ENCODE measurements around the gene PTGES3L.
"Not testable (repeated sequence)": the region's sequence is repeated elsewhere in the genome, so short reads cannot be mapped to it uniquely, and the experiment has no call there.

Gene PTGES3L

DNA sequence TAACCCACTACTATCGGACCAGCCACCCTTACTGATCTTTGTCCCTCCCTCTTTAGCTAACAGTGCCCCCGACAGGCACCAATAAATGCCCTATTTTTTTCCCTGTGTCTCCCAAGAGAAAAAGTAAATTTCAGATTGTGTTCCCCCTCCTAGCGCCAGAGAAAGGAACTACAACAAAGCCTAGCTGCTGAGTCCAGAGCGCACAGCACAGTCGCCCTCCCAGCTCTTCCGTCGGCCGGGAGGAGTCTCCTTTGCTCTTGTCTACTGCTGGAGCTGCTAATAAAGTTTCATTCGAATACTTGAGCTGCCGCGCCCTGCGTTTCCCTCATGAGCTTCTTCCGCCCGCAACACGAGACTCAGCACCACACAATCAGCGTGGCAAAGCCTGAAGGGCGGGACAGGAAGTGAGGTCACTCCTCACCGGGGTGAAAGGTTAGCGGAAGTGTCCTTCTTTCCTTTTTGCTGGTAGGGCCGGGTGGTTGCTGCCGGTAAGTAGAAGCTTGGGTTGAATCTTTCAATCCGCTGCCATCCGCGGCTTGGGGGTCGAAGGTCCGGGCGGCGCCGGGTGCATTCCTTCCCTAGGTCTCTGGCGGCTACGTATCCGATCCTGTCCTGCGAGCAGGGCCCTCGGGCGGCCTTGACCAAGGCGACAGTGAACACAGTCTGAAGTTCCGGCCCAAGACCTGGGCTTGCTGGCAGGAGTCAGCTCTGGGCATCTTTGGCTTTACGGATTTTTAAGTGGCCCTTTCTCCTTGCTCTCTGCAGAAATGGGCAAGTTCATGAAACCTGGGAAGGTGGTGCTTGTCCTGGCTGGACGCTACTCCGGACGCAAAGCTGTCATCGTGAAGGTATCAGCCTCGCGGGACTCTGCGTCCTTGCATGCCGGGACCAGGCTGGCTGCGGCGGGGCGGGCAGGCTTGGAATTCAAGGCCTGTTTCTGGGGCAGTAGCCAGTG is 18.4 kb upstream of the PTGES3L start, which contains the start of gene RPL27:
Gene RPL27 (plus strand): TSS at position 436 of the 955 bp plus-strand sequence. CDS start 332 bp downstream, at position 768.
- TF ChIP-seq SUZ12 (IDR thresholded peaks at IDR 0.05; ENCODE audit: extremely low read depth, insufficient read depth, insufficient read length) = no peak
- TF ChIP-seq YY1 (IDR thresholded peaks at IDR 0.05; ENCODE audit: insufficient read depth, insufficient read length) = peak; percentile 16
- TF ChIP-seq ZNF274 (IDR thresholded peaks at IDR 0.05; ENCODE audit: low read depth, low read length) = no peak
- Histone ChIP-seq H3K4me3 (ENCODE audit: insufficient read length, low read depth) (peak within 1 kb of the TSS; percentile 98), H3K9ac (ENCODE audit: insufficient read length, low read depth) (peak within 1 kb of the TSS; percentile 100), H3K4me1 (ENCODE audit: insufficient read depth, insufficient read length) (peaks cover 5% of the 10 kb centered on the region), H3K27me3 (ENCODE audit: insufficient read depth, insufficient read length) (no peaks in the 10 kb centered on the region), H3K36me3 (ENCODE audit: insufficient read depth, insufficient read length, low read length) (peaks cover 63% of the 10 kb centered on the region), H3K9me3 (ENCODE audit: insufficient read depth, low read length) (no peaks in the 10 kb centered on the region)
- DNase-seq (ENCODE audit: low read depth, low spot score) = peak; percentile 97

DNA sequence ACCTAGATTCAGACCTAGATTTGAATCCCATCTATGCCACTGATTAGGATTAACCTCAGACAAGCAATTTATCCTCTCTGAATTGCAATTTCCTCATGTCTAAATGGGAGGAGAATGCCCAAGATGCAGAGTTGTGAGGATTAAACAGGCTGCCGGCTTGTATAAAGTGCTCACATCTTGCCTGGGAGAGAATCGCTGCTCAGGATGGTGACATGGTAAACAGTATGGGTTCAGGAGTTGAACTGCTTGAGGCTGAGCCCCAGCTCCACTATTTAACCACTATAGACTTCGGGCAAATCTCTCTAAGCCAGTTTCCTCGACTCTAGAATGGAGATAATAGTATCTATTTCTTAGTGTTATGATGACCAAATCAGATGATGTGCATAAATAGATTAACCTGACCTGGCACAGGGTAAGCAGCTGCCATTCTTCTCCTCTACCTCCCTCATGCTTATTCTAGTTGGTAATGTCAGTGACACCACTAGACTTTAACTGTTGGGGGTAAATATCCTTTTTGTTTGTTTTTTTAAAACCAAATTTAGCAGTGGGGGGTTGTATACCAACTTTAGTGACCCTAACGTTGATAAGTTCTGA is 17.6 kb upstream of the PTGES3L start:
- H3K4me1 ChIP-seq (ENCODE audit: insufficient read depth, insufficient read length) = peaks cover 5% of the 10 kb centered on the region
- no peak for DNase-seq (ENCODE audit: low read depth, low spot score)
- H3K9me3 ChIP-seq (ENCODE audit: insufficient read depth, low read length) = no peaks in the 10 kb centered on the region
- no peak for TF ChIP-seq SUZ12 (IDR thresholded peaks at IDR 0.05; ENCODE audit: extremely low read depth, insufficient read depth, insufficient read length)
- no peak for TF ChIP-seq YY1 (IDR thresholded peaks at IDR 0.05; ENCODE audit: insufficient read depth, insufficient read length)
- TF ChIP-seq ZNF274 (IDR thresholded peaks at IDR 0.05; ENCODE audit: low read depth, low read length) = no peak
- no peaks in the 10 kb centered on the region for H3K27me3 ChIP-seq (ENCODE audit: insufficient read depth, insufficient read length)
- peaks cover 63% of the 10 kb centered on the region for H3K36me3 ChIP-seq (ENCODE audit: insufficient read depth, insufficient read length, low read length)
- H3K4me3 ChIP-seq (ENCODE audit: insufficient read length, low read depth) = peak overlapping the region; percentile 12
- H3K9ac ChIP-seq (ENCODE audit: insufficient read length, low read depth) = peak overlapping the region; percentile 69

DNA sequence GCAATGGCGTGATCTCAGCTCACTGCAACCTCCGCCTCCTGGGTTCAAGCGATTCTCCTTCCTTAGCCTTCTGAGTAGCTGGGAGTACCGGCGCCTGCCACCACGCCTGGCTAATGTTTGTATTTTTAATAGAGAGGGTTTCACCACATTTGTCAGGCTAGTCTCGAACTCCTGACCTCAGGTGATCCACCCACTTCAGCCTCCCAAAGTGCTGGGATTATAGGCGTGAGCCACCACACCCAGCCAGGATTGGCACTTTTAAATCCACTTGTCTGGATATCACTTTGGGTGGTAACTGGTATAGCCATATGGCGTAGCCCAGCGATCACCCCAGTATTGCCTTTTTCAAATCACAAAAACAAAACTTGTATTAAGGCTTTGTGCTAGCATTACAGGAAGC is 14.0 kb upstream of the PTGES3L start:
- not testable (repeated sequence) for H3K27me3 ChIP-seq (ENCODE audit: insufficient read depth, insufficient read length); DNase-seq (ENCODE audit: low read depth, low spot score); H3K9me3 ChIP-seq (ENCODE audit: insufficient read depth, low read length); H3K9ac ChIP-seq (ENCODE audit: insufficient read length, low read depth); H3K4me3 ChIP-seq (ENCODE audit: insufficient read length, low read depth); H3K4me1 ChIP-seq (ENCODE audit: insufficient read depth, insufficient read length)
- H3K36me3 ChIP-seq (ENCODE audit: insufficient read depth, insufficient read length, low read length) = peaks cover 64% of the 10 kb centered on the region

DNA sequence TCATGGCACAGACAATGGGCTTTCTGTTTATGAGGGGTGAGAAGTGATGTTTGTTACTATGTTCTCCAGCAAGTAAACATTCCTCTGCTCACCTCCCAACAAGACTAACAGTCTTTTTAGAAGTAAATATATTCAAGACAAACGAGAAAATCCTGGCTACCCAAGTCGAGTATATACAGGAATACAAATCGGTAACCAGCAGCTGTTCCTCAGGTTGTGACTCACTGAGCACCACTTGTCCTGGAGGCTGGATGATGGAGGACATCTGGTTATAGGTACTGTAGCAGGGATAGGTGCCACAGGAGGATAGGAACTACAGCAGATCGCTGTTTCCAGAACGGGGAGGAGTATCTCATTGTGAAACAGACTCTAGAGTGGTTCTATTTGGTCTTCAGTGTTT is 13.0 kb upstream of the PTGES3L start:
- no peak for TF ChIP-seq ZNF274 (IDR thresholded peaks at IDR 0.05; ENCODE audit: low read depth, low read length)
- no peak for TF ChIP-seq SUZ12 (IDR thresholded peaks at IDR 0.05; ENCODE audit: extremely low read depth, insufficient read depth, insufficient read length)
- TF ChIP-seq YY1 (IDR thresholded peaks at IDR 0.05; ENCODE audit: insufficient read depth, insufficient read length) = no peak
- no peak overlapping the region for H3K9ac ChIP-seq (ENCODE audit: insufficient read length, low read depth)
- H3K27me3 ChIP-seq (ENCODE audit: insufficient read depth, insufficient read length) = no peaks in the 10 kb centered on the region
- H3K4me1 ChIP-seq (ENCODE audit: insufficient read depth, insufficient read length) = no peaks in the 10 kb centered on the region
- no peak for DNase-seq (ENCODE audit: low read depth, low spot score)
- H3K9me3 ChIP-seq (ENCODE audit: insufficient read depth, low read length) = no peaks in the 10 kb centered on the region
- H3K4me3 ChIP-seq (ENCODE audit: insufficient read length, low read depth) = no peak overlapping the region
- H3K36me3 ChIP-seq (ENCODE audit: insufficient read depth, insufficient read length, low read length) = peaks cover 68% of the 10 kb centered on the region

DNA sequence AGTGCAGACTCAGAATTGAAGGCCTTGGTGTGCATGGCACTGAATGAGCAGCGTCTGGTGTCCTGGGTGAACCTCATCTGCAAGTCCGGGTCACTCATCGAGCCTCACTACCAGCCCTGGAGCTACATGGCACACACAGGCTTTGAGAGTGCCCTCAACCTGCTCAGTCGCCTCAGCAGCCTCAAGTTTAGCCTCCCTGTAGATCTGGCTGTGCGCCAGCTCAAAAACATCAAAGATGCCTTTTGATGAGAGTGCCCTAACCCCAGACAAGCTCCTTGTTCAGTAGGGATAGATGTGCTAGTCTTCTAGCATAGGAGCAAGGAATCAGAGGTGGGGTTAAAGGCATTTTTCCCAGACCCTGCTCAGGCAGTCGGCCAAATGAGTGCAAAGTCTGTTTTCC is 11.6 kb upstream of the PTGES3L start:
- Histone ChIP-seq H3K4me3 (ENCODE audit: insufficient read length, low read depth) (no peak overlapping the region), H3K9ac (ENCODE audit: insufficient read length, low read depth) (no peak overlapping the region), H3K36me3 (ENCODE audit: insufficient read depth, insufficient read length, low read length) (peaks cover 81% of the 10 kb centered on the region), H3K27me3 (ENCODE audit: insufficient read depth, insufficient read length) (no peaks in the 10 kb centered on the region), H3K9me3 (ENCODE audit: insufficient read depth, low read length) (no peaks in the 10 kb centered on the region), H3K4me1 (ENCODE audit: insufficient read depth, insufficient read length) (no peaks in the 10 kb centered on the region)
- TF ChIP-seq YY1 (IDR thresholded peaks at IDR 0.05; ENCODE audit: insufficient read depth, insufficient read length) (no peak), ZNF274 (IDR thresholded peaks at IDR 0.05; ENCODE audit: low read depth, low read length) (no peak), SUZ12 (IDR thresholded peaks at IDR 0.05; ENCODE audit: extremely low read depth, insufficient read depth, insufficient read length) (no peak)
- DNase-seq (ENCODE audit: low read depth, low spot score) = no peak

DNA sequence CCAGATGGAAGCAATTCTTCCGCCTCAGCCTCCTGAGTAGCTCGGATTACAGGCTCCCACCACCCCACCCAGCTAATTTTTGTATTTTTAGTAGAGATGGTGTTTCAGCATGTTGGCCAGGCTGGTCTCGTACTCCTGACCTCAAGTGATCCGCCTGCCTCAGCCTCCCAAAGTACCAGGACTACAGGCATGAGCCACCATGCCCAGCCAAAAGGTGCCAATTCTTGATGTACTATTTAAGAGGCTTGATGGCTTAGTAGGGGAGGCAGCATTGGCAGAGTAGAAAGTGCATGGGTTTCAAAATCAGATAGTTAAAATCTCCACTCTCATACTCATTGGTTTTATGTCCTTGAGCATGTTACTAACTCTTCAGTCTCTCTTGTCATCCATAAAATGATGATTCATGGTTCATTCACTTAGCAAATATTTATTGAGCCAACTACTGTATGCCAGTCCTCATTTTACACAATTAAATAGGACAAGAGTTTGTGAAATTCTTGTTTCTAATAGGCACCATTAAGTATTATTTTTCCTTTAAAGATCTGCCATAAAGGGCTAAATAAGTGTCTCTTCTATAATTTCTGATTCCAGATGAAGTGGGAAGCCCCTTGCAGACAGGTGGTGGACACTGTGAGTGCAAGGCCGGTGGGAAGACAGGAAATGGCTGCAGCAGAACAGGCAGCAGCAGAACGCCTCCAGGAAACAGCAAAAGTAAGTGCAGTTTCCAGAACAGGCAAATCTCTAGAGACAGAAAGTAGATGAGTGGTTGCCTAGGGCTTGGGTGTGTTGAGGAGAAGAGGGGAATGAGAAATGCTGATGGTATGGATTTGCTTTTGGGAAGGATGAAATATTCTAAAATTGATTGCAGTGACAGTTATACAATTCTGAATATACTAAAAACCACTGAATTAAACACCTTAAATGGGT is 10.1 kb upstream of the PTGES3L start:
- no peak overlapping the region for H3K9ac ChIP-seq (ENCODE audit: insufficient read length, low read depth)
- H3K4me1 ChIP-seq (ENCODE audit: insufficient read depth, insufficient read length) = no peaks in the 10 kb centered on the region
- H3K27me3 ChIP-seq (ENCODE audit: insufficient read depth, insufficient read length) = no peaks in the 10 kb centered on the region
- DNase-seq (ENCODE audit: low read depth, low spot score) = no peak
- TF ChIP-seq ZNF274 (IDR thresholded peaks at IDR 0.05; ENCODE audit: low read depth, low read length) = no peak
- no peak for TF ChIP-seq SUZ12 (IDR thresholded peaks at IDR 0.05; ENCODE audit: extremely low read depth, insufficient read depth, insufficient read length)
- TF ChIP-seq YY1 (IDR thresholded peaks at IDR 0.05; ENCODE audit: insufficient read depth, insufficient read length) = no peak
- H3K4me3 ChIP-seq (ENCODE audit: insufficient read length, low read depth) = no peak overlapping the region
- H3K9me3 ChIP-seq (ENCODE audit: insufficient read depth, low read length) = no peaks in the 10 kb centered on the region
- peaks cover 93% of the 10 kb centered on the region for H3K36me3 ChIP-seq (ENCODE audit: insufficient read depth, insufficient read length, low read length)

Measured in NT2/D1 (cell line).